K562 (cell line): Measurements from ENCODE around the gene SATB2.

Source experiments
- DPF2 ChIP-seq: fragments of 450-650 bp; IDR thresholded peaks from 2 replicates; pipeline ENCODE4 v1.6.1; 2016
- MXI1 ChIP-seq: IDR thresholded peaks from 2 replicates; pipeline ENCODE4 v1.6.1; 2011; ENCODE audit warnings: low read depth, mild to moderate bottlenecking, improper control_type of control experiment, low read length
- TAF15 ChIP-seq: fragments of 200-400 bp; formaldehyde crosslinking; IDR thresholded peaks from 2 replicates; pipeline ENCODE4 v1.6.1; 2017; ENCODE audit warnings: mild to moderate bottlenecking, low read depth, low read length, moderate library complexity
- TF ChIP-seq, protein P1 (sequence below): fragments of 450-650 bp; formaldehyde crosslinking; IDR thresholded peaks from 2 replicates; pipeline ENCODE4 v1.4.0; 2020; ENCODE audit warnings: mild to moderate bottlenecking, moderate library complexity

DNA sequence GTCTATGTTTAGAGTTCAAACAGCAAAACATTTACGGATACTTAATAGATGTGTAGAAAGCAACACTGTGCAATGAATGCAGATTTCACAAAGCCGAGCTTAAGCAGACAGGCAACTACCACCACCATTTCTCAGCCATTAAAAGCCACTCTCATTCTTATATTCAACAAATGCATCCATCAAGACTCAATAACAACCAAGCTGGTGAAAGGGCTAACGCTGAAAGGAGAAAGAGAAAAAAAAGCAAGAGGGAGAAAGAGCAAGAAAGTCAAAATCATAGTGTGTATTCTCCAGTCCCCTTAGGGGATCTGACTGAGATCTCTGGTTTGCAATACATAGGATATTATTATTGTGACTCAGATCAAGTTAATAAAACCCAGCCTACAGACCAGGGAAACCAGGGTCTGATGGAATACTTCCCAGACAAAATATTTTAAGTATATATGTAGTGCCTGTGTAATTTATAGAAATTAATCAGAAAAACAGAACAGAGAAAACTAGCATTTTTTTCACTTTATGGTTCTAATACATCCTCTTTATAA, 14.1 kb downstream of the SATB2 start:
- TF ChIP-seq DPF2 (no peak), TAF15 (no peak), MXI1 (no peak)
- TF ChIP-seq, protein P1, sequence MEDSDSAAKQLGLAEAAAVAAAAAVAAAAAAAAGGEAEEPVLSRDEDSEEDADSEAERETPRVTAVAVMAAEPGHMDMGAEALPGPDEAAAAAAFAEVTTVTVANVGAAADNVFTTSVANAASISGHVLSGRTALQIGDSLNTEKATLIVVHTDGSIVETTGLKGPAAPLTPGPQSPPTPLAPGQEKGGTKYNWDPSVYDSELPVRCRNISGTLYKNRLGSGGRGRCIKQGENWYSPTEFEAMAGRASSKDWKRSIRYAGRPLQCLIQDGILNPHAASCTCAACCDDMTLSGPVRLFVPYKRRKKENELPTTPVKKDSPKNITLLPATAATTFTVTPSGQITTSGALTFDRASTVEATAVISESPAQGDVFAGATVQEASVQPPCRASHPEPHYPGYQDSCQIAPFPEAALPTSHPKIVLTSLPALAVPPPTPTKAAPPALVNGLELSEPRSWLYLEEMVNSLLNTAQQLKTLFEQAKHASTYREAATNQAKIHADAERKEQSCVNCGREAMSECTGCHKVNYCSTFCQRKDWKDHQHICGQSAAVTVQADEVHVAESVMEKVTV = no peak
